Epithelial cell of esophagus (primary cell): Measurements from ENCODE around the gene KIF5A.
"Not testable (repeated sequence)": the region's sequence is repeated elsewhere in the genome, so short reads cannot be mapped to it uniquely, and the experiment has no call there.

Experiments used
- DNase-seq: peaks from one replicate; pipeline ENCODE4 v3.0.0; 2010; ENCODE audit warnings: low read depth
- H3K4me3 ChIP-seq: 2 replicates; pipeline ENCODE4 v1.5.1; 2011; ENCODE audit warnings: mild to moderate bottlenecking, low read length, control low read depth
- TF ChIP-seq, protein P1 (sequence below): IDR thresholded peaks from 2 replicates; pipeline ENCODE4 v1.5.1; 2011; ENCODE audit warnings: low read depth, mild to moderate bottlenecking, low read length, control low read depth, inconsistent platforms; ENCODE audit not compliant: insufficient read depth; ENCODE audit errors: missing control alignments

Gene KIF5A

DNA sequence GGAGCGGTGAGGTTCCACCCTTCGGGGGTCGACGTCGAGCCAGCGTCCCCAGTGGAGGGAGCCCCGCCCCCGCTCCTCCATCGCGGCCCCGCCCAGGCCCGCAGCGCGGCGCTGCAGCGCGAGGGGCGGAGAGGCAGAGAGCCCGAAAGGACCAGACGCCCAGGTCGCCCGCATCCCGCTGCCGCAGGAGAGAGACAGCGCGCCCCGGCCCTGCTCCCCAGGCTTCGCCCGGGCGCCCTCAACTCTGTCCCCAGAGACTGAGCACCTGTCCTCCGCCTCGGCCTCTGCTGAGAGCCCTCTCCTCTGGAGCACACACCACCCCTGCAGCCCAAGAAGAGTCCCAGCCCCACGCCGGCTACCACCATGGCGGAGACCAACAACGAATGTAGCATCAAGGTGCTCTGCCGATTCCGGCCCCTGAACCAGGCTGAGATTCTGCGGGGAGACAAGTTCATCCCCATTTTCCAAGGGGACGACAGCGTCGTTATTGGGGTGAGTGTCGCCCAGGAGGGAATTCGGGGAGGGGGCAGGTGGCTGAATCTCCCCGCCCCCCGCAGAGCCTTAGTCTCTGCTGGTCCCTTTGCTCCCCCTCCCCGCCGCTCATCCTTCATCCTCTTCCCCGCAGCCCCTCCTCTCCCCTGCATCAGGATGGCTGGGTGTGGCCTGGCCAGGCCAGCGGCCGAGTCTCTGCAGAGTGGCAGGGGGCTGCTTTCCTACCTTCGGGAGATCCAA, at the start of gene KIF5A:
Gene KIF5A (plus strand): TSS at position 136 of the 732 bp plus-strand sequence. CDS start 228 bp downstream, at position 364.
- TF ChIP-seq, protein P1, sequence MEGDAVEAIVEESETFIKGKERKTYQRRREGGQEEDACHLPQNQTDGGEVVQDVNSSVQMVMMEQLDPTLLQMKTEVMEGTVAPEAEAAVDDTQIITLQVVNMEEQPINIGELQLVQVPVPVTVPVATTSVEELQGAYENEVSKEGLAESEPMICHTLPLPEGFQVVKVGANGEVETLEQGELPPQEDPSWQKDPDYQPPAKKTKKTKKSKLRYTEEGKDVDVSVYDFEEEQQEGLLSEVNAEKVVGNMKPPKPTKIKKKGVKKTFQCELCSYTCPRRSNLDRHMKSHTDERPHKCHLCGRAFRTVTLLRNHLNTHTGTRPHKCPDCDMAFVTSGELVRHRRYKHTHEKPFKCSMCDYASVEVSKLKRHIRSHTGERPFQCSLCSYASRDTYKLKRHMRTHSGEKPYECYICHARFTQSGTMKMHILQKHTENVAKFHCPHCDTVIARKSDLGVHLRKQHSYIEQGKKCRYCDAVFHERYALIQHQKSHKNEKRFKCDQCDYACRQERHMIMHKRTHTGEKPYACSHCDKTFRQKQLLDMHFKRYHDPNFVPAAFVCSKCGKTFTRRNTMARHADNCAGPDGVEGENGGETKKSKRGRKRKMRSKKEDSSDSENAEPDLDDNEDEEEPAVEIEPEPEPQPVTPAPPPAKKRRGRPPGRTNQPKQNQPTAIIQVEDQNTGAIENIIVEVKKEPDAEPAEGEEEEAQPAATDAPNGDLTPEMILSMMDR, result no peak
- no peak for DNase-seq
- peak within 1 kb of the TSS; percentile 16 for H3K4me3 ChIP-seq

- H3K4me3 ChIP-seq, result no peak overlapping the region
- DNase-seq, result no peak
- TF ChIP-seq, protein P1, result no peak
Measured at GRCh38 chr12:57500213-57500612, 49.6 kb upstream of the KIF5A start.

DNA sequence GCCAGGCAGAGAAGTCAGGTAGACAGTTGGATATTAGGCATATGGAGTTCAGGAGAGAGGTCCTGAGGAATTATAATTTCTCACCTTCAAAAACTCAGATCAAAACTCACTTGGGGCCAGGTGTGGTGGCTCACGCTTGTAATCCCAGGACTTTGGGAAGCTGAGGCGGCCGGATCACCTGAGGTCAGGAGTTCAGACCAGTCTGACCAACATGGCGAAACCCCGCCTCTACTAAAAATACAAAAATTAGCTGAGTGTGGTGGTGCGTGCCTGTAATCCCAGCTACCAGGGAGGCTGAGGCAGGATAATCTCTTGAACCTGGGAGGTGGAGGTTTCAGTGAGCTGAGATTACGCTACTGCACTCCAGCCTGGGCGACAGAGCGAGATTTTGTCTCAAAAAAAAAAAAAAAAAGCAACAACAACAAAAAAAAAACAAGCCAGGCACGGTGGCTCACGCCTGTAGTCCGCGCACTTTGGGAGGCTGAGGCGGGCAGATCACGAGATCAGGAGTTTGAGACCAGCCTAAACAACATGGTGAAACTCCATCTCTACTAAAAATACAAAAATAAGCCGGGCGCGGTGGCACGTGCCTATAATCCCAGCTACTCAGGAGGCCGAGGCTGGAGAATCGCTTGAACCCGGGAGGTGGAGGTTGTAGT, 47.4 kb upstream of the KIF5A start:
- DNase-seq, H3K4me3 ChIP-seq: not testable (repeated sequence)

DNA sequence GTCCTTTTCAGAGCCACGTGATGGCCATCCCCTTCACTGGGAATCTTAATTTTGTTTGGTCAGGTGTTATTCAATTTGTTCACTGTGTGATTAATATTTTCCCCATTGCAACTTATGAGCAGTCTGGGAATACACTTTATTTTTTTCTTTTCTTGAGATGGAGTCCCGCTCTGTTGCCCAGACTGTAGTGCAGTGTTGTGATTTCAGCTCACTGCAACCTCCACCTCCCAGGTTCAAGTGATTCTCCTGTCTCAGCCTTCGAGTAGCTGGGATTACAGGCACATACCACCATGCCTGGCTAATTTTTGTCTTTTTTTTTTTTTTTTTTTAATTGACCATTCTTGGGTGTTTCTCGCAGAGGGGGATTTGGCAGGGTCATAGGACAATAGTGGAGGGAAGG, 43.3 kb upstream of the KIF5A start:
- DNase-seq, H3K4me3 ChIP-seq: not testable (repeated sequence)

- not testable (repeated sequence) for H3K4me3 ChIP-seq, DNase-seq
Measured at GRCh38 chr12:57507796-57508195, 42.0 kb upstream of the KIF5A start.

- no peak for DNase-seq
- TF ChIP-seq, protein P1, result no peak
- H3K4me3 ChIP-seq, result no peak overlapping the region
Measured at GRCh38 chr12:57511161-57511560, 38.7 kb upstream of the KIF5A start.

DNA sequence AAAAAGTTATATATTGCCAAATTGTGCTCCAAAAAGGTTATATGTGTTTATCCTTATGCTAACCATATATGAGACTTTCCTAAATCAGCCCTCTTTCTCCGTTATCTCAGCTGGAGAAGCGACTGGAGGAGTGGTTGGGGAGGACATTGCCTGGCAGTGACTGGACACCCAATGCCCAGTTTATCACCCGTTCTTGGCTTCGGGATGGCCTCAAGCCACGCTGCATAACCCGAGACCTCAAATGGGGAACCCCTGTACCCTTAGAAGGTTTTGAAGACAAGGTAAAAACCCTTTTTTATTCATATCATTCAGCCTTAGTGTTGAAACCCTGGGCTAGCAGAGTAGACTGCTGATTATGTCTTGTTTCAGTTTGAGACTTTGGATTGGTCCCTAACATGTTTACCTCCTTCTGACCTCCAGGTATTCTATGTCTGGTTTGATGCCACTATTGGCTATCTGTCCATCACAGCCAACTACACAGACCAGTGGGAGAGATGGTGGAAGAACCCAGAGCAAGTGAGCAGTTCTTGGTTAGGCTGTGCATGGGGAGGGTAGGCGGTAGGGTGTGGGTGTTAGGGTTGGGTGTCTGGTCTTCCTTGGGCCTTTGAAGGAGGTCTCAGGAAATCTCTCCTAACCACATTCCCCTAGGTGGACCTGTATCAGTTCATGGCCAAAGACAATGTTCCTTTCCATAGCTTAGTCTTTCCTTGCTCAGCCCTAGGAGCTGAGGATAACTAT, 38.1 kb upstream of the KIF5A start:
- no peak for DNase-seq
- TF ChIP-seq, protein P1, result no peak

DNA sequence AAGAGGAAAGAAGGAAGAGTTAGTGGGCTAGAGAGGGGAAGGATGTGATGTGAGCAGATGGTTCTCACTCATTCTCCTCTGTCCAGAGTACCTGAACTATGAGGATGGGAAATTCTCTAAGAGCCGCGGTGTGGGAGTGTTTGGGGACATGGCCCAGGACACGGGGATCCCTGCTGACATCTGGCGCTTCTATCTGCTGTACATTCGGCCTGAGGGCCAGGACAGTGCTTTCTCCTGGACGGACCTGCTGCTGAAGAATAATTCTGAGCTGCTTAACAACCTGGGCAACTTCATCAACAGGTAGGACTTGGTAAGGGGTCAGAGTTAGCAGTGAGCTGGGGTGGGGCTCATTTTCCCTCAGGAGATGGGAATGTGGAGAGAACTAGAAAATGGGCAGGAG, 37.2 kb upstream of the KIF5A start:
- TF ChIP-seq, protein P1, result no peak
- no peak overlapping the region for H3K4me3 ChIP-seq
- no peak for DNase-seq

More for the DNA sequence above, 38.1 kb upstream of the KIF5A start:
- no peak overlapping the region for H3K4me3 ChIP-seq
